Caco-2 (cell line): ENCODE measurements around the gene EFHC1. TPM values are rescaled to one million over a fixed set of nuclear protein-coding genes. Genes with fewer than 3 reads are reported as not detected.

Experiments used
- BruUV-seq: library from RNA; stranded (reverse); fragments of 400-500 nt; replicated peaks from 2 replicates; lab custom pipeline; 2021; lab: Mats Ljungman, UMichigan
- CTCF ChIA-PET: fragments of 300-600 bp; sonication (Branson Sonifier 250); formaldehyde crosslinking; loops from one replicate; lab custom pipeline; 2022; ENCODE audit warnings: antibody characterized with exemption; lab: Charles Lee
- POLR2A ChIA-PET: fragments of 300-600 bp; sonication (Branson Sonifier 250); formaldehyde crosslinking; loops from one replicate; lab custom pipeline; 2022; ENCODE audit warnings: antibody characterized with exemption; lab: Charles Lee
- DNase-seq, 2 experiments: peaks; one replicate each; pipeline versions ENCODE4 v3.0.0 to v3.0.0-alpha.2; 2020 to 2022
- H3K27me3 ChIP-seq: replicated peaks from 2 replicates; pipeline ENCODE4 v1.6.0; 2011; ENCODE audit warnings: low read length; ENCODE audit not compliant: control insufficient read depth, insufficient read depth
- H3K36me3 ChIP-seq: 2 replicates; pipeline ENCODE4 v1.5.1; 2011; ENCODE audit warnings: low read length; ENCODE audit not compliant: control insufficient read depth, insufficient read depth
- H3K4me1 ChIP-seq: fragments of 250-450 bp; sonication (Bioruptor Pico); 2 replicates; pipeline ENCODE4 v1.5.1; 2020; ENCODE audit warnings: mild to moderate bottlenecking
- H3K4me3 ChIP-seq: 2 replicates; pipeline ENCODE4 v1.5.1; 2011; ENCODE audit warnings: low read depth, mild to moderate bottlenecking, control low read depth, low read length
- H3K9me3 ChIP-seq: fragments of 250-450 bp; sonication (Bioruptor Pico); 2 replicates; pipeline ENCODE4 v1.5.1; 2020; ENCODE audit warnings: mild to moderate bottlenecking, moderate library complexity
- H3K27ac Mint-ChIP-seq: one replicate; pipeline ENCODE4 v1.8.0; 2022; ENCODE audit warnings: mixed read lengths; ENCODE audit not compliant: unreplicated experiment
- H3K27me3 Mint-ChIP-seq: one replicate; pipeline ENCODE4 v1.8.0; 2022; ENCODE audit warnings: mixed read lengths; ENCODE audit not compliant: insufficient read depth, unreplicated experiment
- H3K36me3 Mint-ChIP-seq: one replicate; pipeline ENCODE4 v1.8.0; 2022; ENCODE audit warnings: mild to moderate bottlenecking, mixed read lengths; ENCODE audit not compliant: insufficient read depth, unreplicated experiment
- H3K4me1 Mint-ChIP-seq: one replicate; pipeline ENCODE4 v1.8.0; 2022; ENCODE audit warnings: low read depth, mixed read lengths; ENCODE audit not compliant: unreplicated experiment
- H3K4me3 Mint-ChIP-seq: one replicate; pipeline ENCODE4 v1.8.0; 2022; ENCODE audit warnings: mild to moderate bottlenecking, moderate library complexity, mixed read lengths; ENCODE audit not compliant: unreplicated experiment
- H3K9me3 Mint-ChIP-seq: one replicate; pipeline ENCODE4 v1.8.0; 2022; ENCODE audit warnings: mixed read lengths; ENCODE audit not compliant: unreplicated experiment
- intact Hi-C: fragments of 100-400 bp; cut with micrococcal nuclease; formaldehyde crosslinking; loops from one replicate; pipeline ENCODE4 v1.10.0; 2022; ENCODE audit not compliant: unreplicated experiment
- total RNA-seq: library from RNA; stranded (reverse); gene quantifications from 2 replicates; pipeline ENCODE4 v1.2.3, GENCODE V29; 2022
- TF ChIP-seq, protein P1 (sequence below), 2 experiments: fragments of 200-600 bp in 1 of 2; IDR thresholded peaks; 1 replicate in 1 of 2; 2 replicates in 1 of 2; pipeline versions ENCODE4 v1.5.1 to v1.8.0; 2011 to 2022; ENCODE audit warnings: antibody characterized with exemption in 1 of 2, control low read depth in 1 of 2, inconsistent platforms in 1 of 2, low read depth in 1 of 2, low read length in 1 of 2, mild to moderate bottlenecking in 1 of 2, moderate library complexity in 1 of 2; ENCODE audit not compliant: insufficient read depth in 1 of 2, severe bottlenecking in 1 of 2, unreplicated experiment in 1 of 2

The EFHC1 gene
- total RNA-seq, 1 experiment from 2014 or later, result 14.6 TPM

DNA sequence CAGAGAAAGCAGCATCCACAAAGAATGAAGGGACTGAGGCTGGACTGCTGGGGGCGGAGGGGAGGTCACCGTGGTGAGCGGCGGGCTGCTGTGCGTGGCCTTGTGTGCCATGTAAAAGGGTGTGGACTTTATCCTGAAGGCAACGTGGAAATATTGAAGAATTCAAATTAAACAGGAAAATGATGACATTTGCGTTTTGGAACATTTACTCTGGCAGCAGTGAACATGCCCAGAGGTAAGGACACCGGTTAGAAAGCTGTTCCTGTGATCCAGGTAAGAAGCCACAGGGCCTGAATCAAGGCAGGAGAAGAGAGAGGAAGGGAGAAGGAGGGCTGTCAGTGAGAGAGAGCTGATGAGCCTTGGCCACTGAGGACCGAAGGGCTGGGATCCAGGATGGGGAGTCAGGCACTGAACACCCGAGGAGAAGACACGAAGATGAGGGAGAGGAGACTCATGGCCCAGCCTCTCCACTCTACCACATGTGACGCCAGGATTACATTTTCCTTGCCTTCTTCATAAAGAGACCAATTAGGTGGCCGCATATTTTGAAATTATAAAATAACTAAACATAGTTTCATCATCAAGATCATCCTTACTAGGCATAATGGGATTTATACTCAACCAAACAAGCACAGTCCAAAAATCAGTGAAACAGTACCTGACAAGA, 98.3 kb downstream of the EFHC1 start:
- Histone ChIP-seq H3K9me3 (no peaks in the 10 kb centered on the region), H3K36me3 (peaks cover 3% of the 10 kb centered on the region), H3K27me3 (no peaks in the 10 kb centered on the region), H3K4me1 (peaks cover 36% of the 10 kb centered on the region), H3K4me3 (no peak overlapping the region)
- ChIA-PET CTCF (no interaction called here), POLR2A (no interaction called here)
- BruUV-seq, result no TSS peak
- Mint-ChIP-seq H3K27me3 (no peaks in the 10 kb centered on the region), H3K9me3 (no peaks in the 10 kb centered on the region), H3K4me1 (peaks cover 47% of the 10 kb centered on the region), H3K36me3 (peaks cover 35% of the 10 kb centered on the region), H3K27ac (peak overlapping the region; percentile 86), H3K4me3 (no peak overlapping the region)
- DNase-seq, result no peak
- TF ChIP-seq, protein P1, sequence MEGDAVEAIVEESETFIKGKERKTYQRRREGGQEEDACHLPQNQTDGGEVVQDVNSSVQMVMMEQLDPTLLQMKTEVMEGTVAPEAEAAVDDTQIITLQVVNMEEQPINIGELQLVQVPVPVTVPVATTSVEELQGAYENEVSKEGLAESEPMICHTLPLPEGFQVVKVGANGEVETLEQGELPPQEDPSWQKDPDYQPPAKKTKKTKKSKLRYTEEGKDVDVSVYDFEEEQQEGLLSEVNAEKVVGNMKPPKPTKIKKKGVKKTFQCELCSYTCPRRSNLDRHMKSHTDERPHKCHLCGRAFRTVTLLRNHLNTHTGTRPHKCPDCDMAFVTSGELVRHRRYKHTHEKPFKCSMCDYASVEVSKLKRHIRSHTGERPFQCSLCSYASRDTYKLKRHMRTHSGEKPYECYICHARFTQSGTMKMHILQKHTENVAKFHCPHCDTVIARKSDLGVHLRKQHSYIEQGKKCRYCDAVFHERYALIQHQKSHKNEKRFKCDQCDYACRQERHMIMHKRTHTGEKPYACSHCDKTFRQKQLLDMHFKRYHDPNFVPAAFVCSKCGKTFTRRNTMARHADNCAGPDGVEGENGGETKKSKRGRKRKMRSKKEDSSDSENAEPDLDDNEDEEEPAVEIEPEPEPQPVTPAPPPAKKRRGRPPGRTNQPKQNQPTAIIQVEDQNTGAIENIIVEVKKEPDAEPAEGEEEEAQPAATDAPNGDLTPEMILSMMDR (IDR thresholded peaks at IDR 0.05; ENCODE audit: insufficient read depth in 1 of 2, low read depth in 1 of 2, low read length in 1 of 2, severe bottlenecking in 1 of 2, unreplicated experiment in 1 of 2), result no peak
- intact Hi-C loops, result loop anchor here (5.0 kb wide), 1 partner anchor 59 kb away; the partner anchor contains the start of gene TRAM2

DNA sequence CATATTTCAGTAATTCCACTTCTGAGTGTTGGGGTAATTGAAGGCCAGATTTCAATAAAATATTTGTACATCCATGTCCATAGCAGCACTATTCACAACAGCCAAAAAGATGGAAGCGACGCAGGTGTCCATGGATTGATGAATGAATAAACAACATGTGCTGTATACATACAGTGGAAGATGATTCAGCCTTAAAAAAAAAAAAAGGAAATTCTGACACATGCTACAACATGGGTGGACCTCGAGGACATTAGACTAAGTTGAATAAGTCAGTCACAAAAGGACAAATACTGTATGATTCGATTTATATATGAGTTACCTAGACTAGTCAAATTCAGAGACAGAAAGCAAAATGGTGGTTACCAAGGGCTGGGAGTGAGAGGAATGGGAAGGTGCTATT, 99.5 kb downstream of the EFHC1 start:
- Mint-ChIP-seq H3K4me3 (no peak overlapping the region), H3K9me3 (no peaks in the 10 kb centered on the region), H3K4me1 (peaks cover 35% of the 10 kb centered on the region), H3K36me3 (peaks cover 23% of the 10 kb centered on the region), H3K27me3 (no peaks in the 10 kb centered on the region), H3K27ac (no peak overlapping the region)
- POLR2A ChIA-PET, result no interaction called here
- DNase-seq, result no peak
- no peak overlapping the region for H3K4me3 ChIP-seq
- TF ChIP-seq, protein P1 (IDR thresholded peaks at IDR 0.05; ENCODE audit: insufficient read depth in 1 of 2, low read depth in 1 of 2, low read length in 1 of 2, severe bottlenecking in 1 of 2, unreplicated experiment in 1 of 2), result no peak
- no TSS peak for BruUV-seq
- peaks cover 31% of the 10 kb centered on the region for H3K4me1 ChIP-seq
- intact Hi-C loops, result loop anchor here (5.0 kb wide), 1 partner anchor 58 kb away; the partner anchor contains the start of gene TRAM2
- H3K36me3 ChIP-seq, result peaks cover 2% of the 10 kb centered on the region; the same call in 1 of the 2 replicates
- no peaks in the 10 kb centered on the region for H3K27me3 ChIP-seq
- CTCF ChIA-PET, result no interaction called here
- H3K9me3 ChIP-seq, result no peaks in the 10 kb centered on the region

DNA sequence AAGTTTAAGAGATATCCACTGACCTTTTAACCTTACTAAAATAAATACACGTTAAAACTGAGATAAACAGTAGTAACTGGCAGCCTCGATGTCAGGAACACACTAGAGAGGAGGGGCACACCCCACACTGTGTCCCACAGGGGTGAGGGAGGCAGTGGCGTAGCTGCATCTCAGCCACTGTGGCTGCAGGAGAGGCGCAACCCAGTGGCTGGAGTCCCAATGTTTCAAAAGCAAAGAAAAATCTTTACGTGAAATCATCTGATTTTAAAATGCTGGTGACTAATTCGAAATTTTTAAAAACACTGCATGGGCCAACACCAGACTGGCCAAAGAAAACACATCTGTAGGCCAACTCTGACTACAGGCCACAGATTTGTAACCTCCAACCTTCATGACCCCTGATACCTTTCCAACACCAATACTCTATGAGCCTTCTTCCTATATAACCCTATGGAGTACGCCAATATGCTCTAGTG, 102.0 kb downstream of the EFHC1 start:
- ChIA-PET POLR2A (no interaction called here), CTCF (no interaction called here)
- Histone ChIP-seq H3K36me3 (no peaks in the 10 kb centered on the region), H3K4me3 (no peak overlapping the region), H3K27me3 (no peaks in the 10 kb centered on the region), H3K4me1 (peaks cover 14% of the 10 kb centered on the region), H3K9me3 (no peaks in the 10 kb centered on the region)
- H3K4me1 Mint-ChIP-seq, result peaks cover 32% of the 10 kb centered on the region
- H3K36me3 Mint-ChIP-seq, result peaks cover 12% of the 10 kb centered on the region
- intact Hi-C loops, result no loop called here
- no peaks in the 10 kb centered on the region for H3K9me3 Mint-ChIP-seq
- no peak overlapping the region for H3K4me3 Mint-ChIP-seq
- TF ChIP-seq, protein P1 (IDR thresholded peaks at IDR 0.05; ENCODE audit: insufficient read depth in 1 of 2, low read depth in 1 of 2, low read length in 1 of 2, severe bottlenecking in 1 of 2, unreplicated experiment in 1 of 2), result no peak
- DNase-seq, result no peak
- no peaks in the 10 kb centered on the region for H3K27me3 Mint-ChIP-seq
- no TSS peak for BruUV-seq
- peak overlapping the region; percentile 23 for H3K27ac Mint-ChIP-seq
